Stimulated activated naive CD4-positive, alpha-beta T cell treated with Interleukin-2 at 50 U/mL for 16 hours (primary cell): ENCODE results near the gene NUMA1.

Source experiments
- DNase-seq: peaks from one replicate; lab custom pipeline; 2025; lab: John Stamatoyannopoulos, UW

The NUMA1 gene

GRCh38 chr11:71976551-71976950, 103.8 kb downstream of the NUMA1 start:
- DNase-seq, result no peak

- no peak for DNase-seq
Observed at GRCh38 chr11:71971680-71972079, 108.7 kb downstream of the NUMA1 start.

GRCh38 chr11:71964641-71965040, 115.7 kb downstream of the NUMA1 start:
- no peak for DNase-seq

DNA sequence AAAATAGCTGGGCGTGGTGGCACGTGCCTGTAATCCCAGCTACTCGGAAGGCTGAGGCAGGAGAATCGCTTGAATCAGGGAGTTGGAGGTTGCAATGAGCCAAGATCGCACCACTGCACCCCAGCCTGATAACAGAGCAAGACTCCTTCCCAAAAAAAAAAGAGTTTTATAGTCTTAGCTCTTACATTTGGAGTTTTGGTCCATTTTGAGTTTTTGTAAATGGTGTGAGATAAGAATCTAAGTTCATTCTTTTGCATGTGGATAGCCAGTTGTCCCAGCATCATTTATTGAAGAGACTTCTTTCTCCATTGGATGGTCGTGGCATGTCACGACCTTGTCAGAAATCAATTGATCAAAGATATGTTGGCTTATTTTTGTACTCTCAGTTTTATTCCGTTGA, 116.9 kb downstream of the NUMA1 start:
- no peak for DNase-seq

GRCh38 chr11:71962428-71963038, 117.8 kb downstream of the NUMA1 start:
- no peak for DNase-seq

DNA sequence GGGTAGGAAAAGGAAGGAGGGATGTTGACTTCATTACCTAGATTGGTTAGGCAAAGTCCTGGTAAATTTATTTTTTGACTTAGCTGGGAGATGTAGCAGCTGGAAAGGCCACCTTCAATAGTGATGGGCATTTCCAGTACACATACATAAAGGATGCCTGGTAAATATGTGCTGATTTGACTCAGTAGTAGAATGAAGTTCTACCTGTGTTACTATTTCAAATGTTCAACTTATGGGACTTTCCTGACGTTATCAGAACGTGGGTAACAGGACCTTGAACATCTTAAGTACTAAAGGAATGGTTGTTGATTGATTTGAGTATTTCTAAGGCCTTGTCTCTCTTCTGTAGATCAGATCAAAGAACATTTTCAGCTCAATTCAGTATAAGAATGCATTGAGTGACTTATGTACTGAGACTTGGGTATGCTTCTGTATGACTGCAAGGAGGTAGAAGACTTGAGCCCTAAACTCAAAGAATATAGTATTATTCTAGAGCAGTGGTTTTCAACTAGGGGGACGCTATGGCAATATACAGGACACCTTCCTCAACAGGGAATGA, 124.4 kb downstream of the NUMA1 start:
- no peak for DNase-seq
